Fibroblast of lung (primary cell): ENCODE measurements around the gene ABLIM2.

ENCODE experiments used
- CTCF ChIP-seq, 2 donors: IDR thresholded peaks in 1 of 2; conservative IDR thresholded peaks in 1 of 2; 1 replicate in 1 of 2; 2 replicates in 1 of 2; pipeline ENCODE4 v1.5.1; 2011 to 2012; ENCODE audit warnings: low read length in 2 of 2, control low read depth in 1 of 2, inconsistent platforms in 1 of 2, low read depth in 1 of 2, mild to moderate bottlenecking in 1 of 2
- EZH2 ChIP-seq: IDR thresholded peaks from 2 replicates; pipeline ENCODE4 v1.5.1; 2012; ENCODE audit warnings: low read length, control low read depth, mild to moderate bottlenecking; ENCODE audit errors: missing control alignments

DNA sequence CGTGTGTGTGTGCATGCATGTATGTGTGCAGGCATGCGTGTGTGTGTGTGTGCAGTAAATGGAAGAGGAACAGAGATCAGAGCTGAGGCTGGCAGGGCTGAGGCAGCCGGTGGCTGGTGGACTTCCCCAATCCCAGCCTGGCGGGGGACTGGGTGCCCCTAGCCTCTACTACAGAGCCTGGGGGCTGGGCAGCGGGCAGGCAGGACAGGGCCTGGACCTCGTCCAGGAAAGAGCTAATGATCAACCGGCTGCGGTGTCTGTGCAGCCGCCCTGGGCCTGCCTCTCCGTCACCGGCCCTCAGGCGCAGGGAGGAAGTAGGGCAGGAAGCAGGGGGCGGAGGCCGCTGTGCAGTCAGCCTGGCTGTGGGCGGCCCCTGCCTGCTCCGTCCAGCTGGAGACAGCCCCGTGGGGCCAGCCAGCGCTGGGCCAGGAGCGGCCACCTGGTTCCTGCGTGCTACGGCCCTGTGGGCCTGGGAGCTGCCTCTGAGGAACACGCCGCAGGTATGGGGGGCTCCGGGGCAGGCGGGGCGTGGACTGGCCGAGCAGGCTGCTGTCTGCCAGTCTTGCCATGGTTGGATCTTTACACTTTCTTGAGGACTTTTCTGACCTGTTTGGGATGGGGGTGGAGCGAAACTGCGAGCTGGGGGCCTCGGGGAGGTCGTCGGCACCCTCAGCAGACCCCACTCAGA, 40.4 kb upstream of the ABLIM2 start, which contains the start of gene SH3TC1:
- TF ChIP-seq CTCF (conservative IDR thresholded peaks at IDR 0.05 in 1 of 2, IDR thresholded peaks at IDR 0.05 in 1 of 2; ENCODE audit: low read depth in 1 of 2, low read length in 2 of 2) (no peak), EZH2 (no peak)
